ENCODE measurements around the gene PKD2L1.
"Not testable (repeated sequence)": the region's sequence is repeated elsewhere in the genome, so short reads cannot be mapped to it uniquely, and the experiment has no call there.

The PKD2L1 gene

DNA sequence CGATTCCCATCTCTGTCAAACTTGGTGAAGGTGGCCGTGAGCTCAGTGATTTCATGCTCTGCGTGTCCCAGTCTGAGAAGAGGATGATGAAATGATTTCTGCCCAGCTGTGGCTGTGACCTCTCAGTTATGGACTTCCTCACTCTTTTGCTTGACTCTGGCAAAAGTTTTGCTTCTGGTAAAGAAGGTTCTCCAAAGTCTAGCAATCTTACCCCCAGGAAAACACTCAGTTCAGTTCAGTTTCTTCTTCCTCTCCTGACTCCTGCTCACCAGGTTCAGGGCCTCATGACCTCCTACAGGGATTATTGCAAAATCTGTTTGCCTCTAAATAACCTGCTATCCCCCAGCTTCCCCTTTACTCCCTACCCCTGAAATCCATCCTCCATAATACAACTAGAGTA is 38.7 kb downstream of the PKD2L1 start:
- TF ChIP-seq CTCF (IDR thresholded peaks at IDR 0.05; ENCODE audit: low read depth, low read length) = no peak
- no peak overlapping the region for H3K4me3 ChIP-seq (ENCODE audit: low read depth, low read length)

DNA sequence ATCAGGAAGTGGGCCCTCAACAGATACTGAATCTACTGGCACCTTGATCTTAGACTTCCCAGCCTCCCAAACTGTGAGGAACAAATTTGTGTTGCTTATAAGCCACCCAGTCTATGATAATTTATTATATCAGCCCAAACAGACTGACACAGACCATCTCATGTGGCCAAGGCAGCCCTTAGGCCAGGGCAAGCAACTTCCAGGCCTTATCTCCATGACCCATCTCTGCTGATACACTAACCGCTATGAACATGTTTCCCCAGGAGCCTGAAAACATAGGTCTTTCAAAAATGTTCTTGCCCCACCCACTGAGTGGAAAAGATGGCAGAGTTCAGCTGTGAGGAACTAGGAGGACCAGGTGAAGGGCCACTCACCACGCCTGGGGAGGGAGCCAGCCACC is 40.4 kb downstream of the PKD2L1 start:
- TF ChIP-seq CTCF (IDR thresholded peaks at IDR 0.05; ENCODE audit: low read depth, low read length) = no peak
- H3K4me3 ChIP-seq (ENCODE audit: low read depth, low read length) = no peak overlapping the region

DNA sequence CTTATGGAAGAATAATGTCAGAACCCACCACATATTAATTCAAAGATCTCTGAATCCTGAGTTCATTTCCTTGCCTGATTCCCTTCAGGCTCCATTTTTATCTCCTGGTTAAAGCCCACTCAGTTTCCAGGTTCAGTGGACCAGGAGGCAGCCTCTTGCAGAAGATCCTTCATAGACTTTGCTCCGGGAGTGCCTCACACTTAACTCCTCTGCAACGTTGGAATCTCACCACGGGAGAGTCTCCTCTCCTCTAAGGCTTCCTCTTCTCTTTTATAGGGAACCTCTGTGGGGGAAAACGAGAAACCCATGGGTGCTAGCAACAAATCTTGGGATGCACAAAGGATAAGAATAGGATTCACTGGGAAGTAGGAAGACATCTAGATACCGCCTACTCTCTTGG is 41.8 kb downstream of the PKD2L1 start:
- TF ChIP-seq CTCF (IDR thresholded peaks at IDR 0.05; ENCODE audit: low read depth, low read length) = no peak
- no peak overlapping the region for H3K4me3 ChIP-seq (ENCODE audit: low read depth, low read length)

DNA sequence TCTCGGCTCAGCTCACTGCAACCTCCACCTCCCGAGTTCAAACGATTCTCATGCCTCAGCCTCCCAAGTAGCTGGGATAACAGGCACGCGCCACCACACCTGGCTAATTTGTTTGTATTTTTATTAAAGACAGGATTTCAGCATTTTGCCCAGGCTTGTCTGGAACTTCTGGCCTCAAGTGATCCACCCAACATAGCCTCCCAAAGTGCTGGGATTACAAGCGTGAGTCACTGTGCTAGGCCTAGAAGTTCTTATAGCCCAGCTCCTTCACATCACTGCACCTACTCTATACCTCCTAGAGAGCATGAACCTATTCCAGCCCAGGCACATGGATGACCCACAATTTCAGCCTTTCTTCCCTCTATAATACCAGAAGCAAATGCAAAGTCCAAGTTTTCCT is 42.3 kb downstream of the PKD2L1 start:
- H3K4me3 ChIP-seq (ENCODE audit: low read depth, low read length) = no peak overlapping the region

DNA sequence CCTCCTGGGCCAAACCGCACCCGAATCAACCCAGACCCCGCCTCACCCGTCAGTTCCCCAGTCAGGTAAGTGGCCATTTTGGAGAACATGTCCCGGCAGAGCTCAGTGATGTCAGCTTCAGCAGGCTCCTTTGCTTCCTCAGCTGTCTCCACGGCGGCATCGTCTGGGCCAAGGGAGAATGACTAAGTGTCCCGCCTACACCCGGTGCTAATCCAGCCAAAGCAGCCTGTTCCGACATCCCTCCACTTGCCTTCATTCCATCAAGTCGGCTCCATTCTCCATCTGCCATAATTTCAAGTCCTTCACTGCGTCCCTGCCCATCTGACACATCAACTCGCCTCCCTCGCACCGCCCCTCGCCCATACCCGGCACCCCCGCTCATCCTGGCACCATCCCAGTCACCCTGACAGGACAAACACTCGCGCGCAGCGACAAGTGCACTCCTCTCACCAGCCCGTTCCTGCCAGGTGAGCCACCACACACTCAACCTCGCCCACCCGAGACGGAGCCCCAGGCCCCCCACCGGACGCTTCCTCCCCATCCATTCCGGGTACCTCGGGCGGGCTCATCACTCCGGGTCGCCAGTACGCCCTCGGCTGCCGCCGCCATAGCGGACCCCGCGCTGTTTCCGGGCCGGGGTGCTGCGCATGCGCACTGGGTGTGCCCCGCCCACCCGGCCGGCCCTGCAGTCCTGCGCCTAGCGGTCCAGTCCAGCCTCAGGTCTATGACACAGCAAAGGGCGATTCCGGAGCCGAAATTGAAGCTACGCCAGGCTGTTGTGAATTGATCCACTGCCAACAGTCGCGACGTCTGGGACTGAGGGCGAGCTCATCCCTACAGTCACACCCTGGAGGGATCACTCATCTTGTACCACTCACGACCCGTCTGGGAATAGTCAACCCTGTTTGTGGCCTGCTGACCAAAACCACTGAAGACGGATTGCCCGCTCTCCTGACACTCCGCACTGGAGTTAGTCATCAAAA is 43.7 kb downstream of the PKD2L1 start, which contains the start of gene BLOC1S2:
Gene BLOC1S2 (minus strand): TSS at position 630 of the 983 bp plus-strand sequence. CDS start 21 bp downstream, at position 609.
- no peak for TF ChIP-seq CTCF (IDR thresholded peaks at IDR 0.05; ENCODE audit: low read depth, low read length)
- H3K4me3 ChIP-seq (ENCODE audit: low read depth, low read length) = peak within 1 kb of the TSS; percentile 94

More for the DNA sequence above, 42.3 kb downstream of the PKD2L1 start:
- TF ChIP-seq CTCF (IDR thresholded peaks at IDR 0.05; ENCODE audit: low read depth, low read length) = no peak

DNA sequence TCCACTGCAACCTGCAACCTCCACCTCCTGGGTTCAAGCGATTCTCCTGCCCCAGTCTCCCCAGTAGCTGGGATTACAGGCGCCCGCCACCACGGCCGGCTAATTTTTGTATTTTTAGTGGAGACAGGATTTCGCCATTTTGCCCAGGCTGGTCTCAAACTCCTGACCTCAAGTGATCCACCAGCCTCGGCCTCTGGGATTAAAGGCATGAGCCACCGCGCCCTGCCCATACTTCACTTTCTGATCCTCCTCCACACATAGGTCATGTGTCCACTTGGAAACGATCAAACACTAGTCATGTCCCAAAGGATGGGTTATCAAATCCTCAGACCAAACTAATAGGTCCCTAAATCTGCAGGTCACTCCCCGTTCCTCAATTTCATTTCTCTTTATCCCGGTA is 44.7 kb downstream of the PKD2L1 start:
- H3K4me3 ChIP-seq (ENCODE audit: low read depth, low read length) = peak overlapping the region; percentile 94

DNA sequence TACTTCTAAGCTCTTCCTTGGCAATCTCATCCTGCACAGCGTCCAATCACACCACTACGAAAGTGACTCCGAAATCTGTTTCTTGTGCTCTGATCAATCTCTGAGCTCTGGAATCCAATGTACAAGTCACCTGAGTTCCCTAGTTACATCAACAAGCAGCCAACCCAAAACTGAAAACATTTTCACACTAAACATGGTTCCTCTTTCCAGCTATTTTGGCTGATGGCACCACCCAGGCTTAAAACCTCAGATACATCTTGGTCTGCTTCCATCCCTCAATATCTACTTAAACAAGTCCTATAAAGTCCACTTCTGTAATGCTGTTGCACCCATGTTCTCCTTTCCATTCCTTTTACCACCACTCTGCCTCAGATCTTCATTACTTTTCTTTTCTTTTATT is 47.1 kb downstream of the PKD2L1 start:
- H3K4me3 ChIP-seq (ENCODE audit: low read depth, low read length) = no peak overlapping the region
- TF ChIP-seq CTCF (IDR thresholded peaks at IDR 0.05; ENCODE audit: low read depth, low read length) = no peak

DNA sequence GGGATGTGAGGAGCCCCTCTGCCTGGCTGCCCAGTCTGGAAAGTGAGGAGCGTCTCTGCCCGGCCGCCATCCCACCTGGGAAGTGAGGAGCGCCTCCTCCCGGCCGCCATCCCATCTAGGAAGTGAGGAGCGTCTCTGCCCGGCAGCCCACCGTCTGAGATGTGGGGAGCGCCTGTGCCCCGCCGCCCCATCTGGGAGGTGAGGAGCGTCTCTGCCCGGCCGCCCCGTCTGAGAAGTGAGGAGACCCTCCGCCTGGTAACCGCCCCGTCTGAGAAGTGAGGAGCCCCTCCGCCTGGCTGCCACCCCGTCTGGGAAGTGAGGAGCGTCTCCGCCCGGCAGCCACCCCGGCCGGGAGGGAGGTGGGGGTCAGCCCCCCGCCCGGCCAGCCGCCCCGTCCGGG is 53.1 kb downstream of the PKD2L1 start:
- not testable (repeated sequence) for H3K4me3 ChIP-seq (ENCODE audit: low read depth, low read length)

Measured in WI38 (cell line).